RWPE2 (cell line): ENCODE measurements around the gene TWIST2.

Experiments used
- ATAC-seq: fragments of 200-7000 bp; cut with Tn5 transposase; 3 replicates; pipeline ENCODE4 v1.9.1; 2021; ENCODE audit warnings: low read depth
- DNase-seq: peaks from one replicate; pipeline ENCODE4 v3.0.0-alpha.2; 2020; ENCODE audit warnings: low spot score
- H3K27ac ChIP-seq: fragments of 450-650 bp; 2 replicates; pipeline ENCODE4 v1.5.1; 2017; ENCODE audit warnings: mild to moderate bottlenecking; ENCODE audit not compliant: poor library complexity, severe bottlenecking
- H3K27me3 ChIP-seq: fragments of 250-450 bp; sonication (Bioruptor Pico); 2 replicates; pipeline ENCODE4 v1.5.1; 2021; ENCODE audit warnings: mild to moderate bottlenecking, moderate library complexity; ENCODE audit not compliant: insufficient read depth, poor library complexity, severe bottlenecking
- H3K36me3 ChIP-seq: fragments of 250-450 bp; sonication (Bioruptor Pico); 2 replicates; pipeline ENCODE4 v1.5.1; 2020; ENCODE audit warnings: low read depth, mild to moderate bottlenecking, moderate library complexity
- H3K4me1 ChIP-seq: fragments of 250-450 bp; sonication (Bioruptor Pico); 2 replicates; pipeline ENCODE4 v1.5.1; 2021; ENCODE audit warnings: mild to moderate bottlenecking, moderate library complexity; ENCODE audit not compliant: insufficient read depth, poor library complexity, severe bottlenecking
- H3K4me3 ChIP-seq: fragments of 250-450 bp; sonication (Bioruptor Pico); 2 replicates; pipeline ENCODE4 v1.5.1; 2021; ENCODE audit warnings: mild to moderate bottlenecking, moderate library complexity; ENCODE audit not compliant: severe bottlenecking
- H3K9me3 ChIP-seq: fragments of 250-450 bp; sonication (Bioruptor Pico); 2 replicates; pipeline ENCODE4 v1.5.1; 2021; ENCODE audit warnings: mild to moderate bottlenecking, moderate library complexity; ENCODE audit not compliant: severe bottlenecking
- TF ChIP-seq, protein P1 (sequence below): fragments of 450-650 bp; IDR thresholded peaks from one replicate; pipeline ENCODE4 v1.5.1; 2017; ENCODE audit warnings: mild to moderate bottlenecking, moderate library complexity; ENCODE audit not compliant: poor library complexity, severe bottlenecking

Gene TWIST2

DNA sequence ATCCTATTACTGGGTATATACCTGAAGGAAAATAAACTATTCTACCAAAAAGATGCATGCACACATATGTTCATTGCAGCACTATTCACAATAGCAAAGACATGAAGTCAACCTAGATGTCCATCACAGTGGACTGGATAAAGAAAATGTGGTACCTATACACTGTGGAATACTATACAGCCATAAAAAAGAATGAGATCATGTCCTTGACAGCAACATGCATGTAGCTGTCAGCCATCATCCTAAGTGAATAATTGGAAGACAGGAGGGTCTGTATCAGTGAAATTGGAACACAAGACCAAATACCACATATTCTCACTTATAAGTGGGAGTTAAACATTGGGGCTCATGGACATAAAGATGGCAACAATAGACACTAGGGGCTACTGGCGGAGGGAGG lies 27.7 kb upstream of the TWIST2 start:
- Histone ChIP-seq H3K4me3 (no peak overlapping the region), H3K27ac (no peak overlapping the region), H3K9me3 (no peaks in the 10 kb centered on the region), H3K36me3 (no peaks in the 10 kb centered on the region), H3K4me1 (no peaks in the 10 kb centered on the region), H3K27me3 (no peaks in the 10 kb centered on the region)
- ATAC-seq (no peak), DNase-seq (no peak)
- TF ChIP-seq, protein P1, sequence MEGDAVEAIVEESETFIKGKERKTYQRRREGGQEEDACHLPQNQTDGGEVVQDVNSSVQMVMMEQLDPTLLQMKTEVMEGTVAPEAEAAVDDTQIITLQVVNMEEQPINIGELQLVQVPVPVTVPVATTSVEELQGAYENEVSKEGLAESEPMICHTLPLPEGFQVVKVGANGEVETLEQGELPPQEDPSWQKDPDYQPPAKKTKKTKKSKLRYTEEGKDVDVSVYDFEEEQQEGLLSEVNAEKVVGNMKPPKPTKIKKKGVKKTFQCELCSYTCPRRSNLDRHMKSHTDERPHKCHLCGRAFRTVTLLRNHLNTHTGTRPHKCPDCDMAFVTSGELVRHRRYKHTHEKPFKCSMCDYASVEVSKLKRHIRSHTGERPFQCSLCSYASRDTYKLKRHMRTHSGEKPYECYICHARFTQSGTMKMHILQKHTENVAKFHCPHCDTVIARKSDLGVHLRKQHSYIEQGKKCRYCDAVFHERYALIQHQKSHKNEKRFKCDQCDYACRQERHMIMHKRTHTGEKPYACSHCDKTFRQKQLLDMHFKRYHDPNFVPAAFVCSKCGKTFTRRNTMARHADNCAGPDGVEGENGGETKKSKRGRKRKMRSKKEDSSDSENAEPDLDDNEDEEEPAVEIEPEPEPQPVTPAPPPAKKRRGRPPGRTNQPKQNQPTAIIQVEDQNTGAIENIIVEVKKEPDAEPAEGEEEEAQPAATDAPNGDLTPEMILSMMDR, result no peak

- ATAC-seq (no peak), DNase-seq (no peak)
- Histone ChIP-seq H3K36me3 (no peaks in the 10 kb centered on the region), H3K27me3 (no peaks in the 10 kb centered on the region), H3K4me1 (no peaks in the 10 kb centered on the region), H3K27ac (no peak overlapping the region), H3K4me3 (no peak overlapping the region), H3K9me3 (no peaks in the 10 kb centered on the region)
- TF ChIP-seq, protein P1, result no peak
Observed at GRCh38 chr2:238820916-238821315, 27.0 kb upstream of the TWIST2 start.

DNA sequence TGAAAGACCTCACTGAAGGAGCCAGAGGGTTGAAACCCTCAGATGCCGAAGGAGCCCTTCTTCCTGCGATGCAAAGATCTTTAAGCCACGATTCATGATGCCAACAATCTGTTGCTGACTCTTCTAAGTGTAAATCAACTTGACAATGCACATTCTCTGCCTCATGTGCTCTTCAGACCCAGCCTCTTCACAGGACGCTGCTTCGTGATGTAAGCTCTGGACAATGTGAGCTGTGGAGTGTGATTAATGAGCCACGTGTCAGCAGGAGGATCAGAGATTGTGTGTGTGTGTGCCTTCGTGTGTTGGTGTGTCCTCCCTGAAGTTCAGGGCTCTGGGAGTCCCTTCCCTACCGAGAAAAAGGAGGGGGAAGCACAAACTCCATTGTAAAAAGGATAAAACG lies 26.5 kb upstream of the TWIST2 start:
- no peak overlapping the region for H3K4me3 ChIP-seq
- no peak for ATAC-seq

GRCh38 chr2:238821944-238822670 lies 25.8 kb upstream of the TWIST2 start:
- TF ChIP-seq, protein P1, result no peak
- DNase-seq, result no peak
- Histone ChIP-seq H3K27ac (no peak overlapping the region), H3K27me3 (no peaks in the 10 kb centered on the region), H3K9me3 (no peaks in the 10 kb centered on the region), H3K4me3 (no peak overlapping the region), H3K4me1 (no peaks in the 10 kb centered on the region), H3K36me3 (no peaks in the 10 kb centered on the region)
- no peak for ATAC-seq

More for the DNA sequence above, 26.5 kb upstream of the TWIST2 start:
- Histone ChIP-seq H3K4me1 (no peaks in the 10 kb centered on the region), H3K9me3 (no peaks in the 10 kb centered on the region), H3K27ac (no peak overlapping the region), H3K36me3 (no peaks in the 10 kb centered on the region), H3K27me3 (no peaks in the 10 kb centered on the region)
- DNase-seq, result no peak
- TF ChIP-seq, protein P1, result no peak

DNA sequence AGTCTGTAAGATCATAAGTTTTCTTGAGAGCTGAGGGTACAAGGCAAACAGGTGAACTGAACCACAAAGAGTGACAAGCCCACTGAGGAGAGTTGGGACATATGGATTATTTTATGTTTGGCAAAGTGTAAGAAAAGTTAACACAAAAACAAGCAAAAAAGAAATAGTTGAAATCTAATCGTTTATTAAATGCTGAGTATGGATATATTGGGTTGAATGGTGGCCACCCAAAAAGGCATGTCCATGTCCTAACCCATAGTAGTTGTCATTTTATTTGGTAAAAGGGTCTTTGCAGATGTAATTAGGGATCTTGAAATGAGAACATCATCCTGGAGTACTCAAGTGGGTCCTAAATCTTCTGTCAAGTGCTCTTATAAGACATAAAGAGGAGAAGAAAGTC lies 24.9 kb upstream of the TWIST2 start:
- DNase-seq (no peak), ATAC-seq (no peak)
- no peak overlapping the region for H3K27ac ChIP-seq
- H3K36me3 ChIP-seq, result no peaks in the 10 kb centered on the region
- H3K9me3 ChIP-seq, result no peaks in the 10 kb centered on the region
- no peak overlapping the region for H3K4me3 ChIP-seq
- no peaks in the 10 kb centered on the region for H3K27me3 ChIP-seq
- TF ChIP-seq, protein P1, result no peak
- no peaks in the 10 kb centered on the region for H3K4me1 ChIP-seq
